ENCODE measurements around the gene REPIN1.

DNA sequence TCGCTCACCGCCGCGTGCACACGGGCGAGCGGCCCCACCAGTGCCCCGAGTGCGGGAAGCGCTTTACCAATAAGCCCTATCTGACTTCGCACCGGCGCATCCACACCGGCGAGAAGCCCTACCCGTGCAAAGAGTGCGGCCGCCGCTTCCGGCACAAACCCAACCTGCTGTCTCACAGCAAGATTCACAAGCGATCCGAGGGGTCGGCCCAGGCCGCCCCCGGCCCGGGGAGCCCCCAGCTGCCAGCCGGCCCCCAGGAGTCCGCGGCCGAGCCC is 3.3 kb downstream of the REPIN1 start:
- TF ChIP-seq CTCF (conservative IDR thresholded peaks at IDR 0.05; ENCODE audit: low read depth, low read length) = no peak
- no peak for TF ChIP-seq EZH2 (IDR thresholded peaks at IDR 0.05; ENCODE audit: low read length, unreplicated experiment)
